NCI-H345 treated with DMSO at 0.1 percent for 48 hours (cell line): ENCODE results near the gene OR8B2.
"Not testable (repeated sequence)": the region's sequence is repeated elsewhere in the genome, so short reads cannot be mapped to it uniquely, and the experiment has no call there.

Experiments
- DNase-seq: peaks from one replicate; lab custom pipeline; 2025; ENCODE audit not compliant: unreplicated experiment; lab: John Stamatoyannopoulos, UW

OR8B2 gene, protein sequence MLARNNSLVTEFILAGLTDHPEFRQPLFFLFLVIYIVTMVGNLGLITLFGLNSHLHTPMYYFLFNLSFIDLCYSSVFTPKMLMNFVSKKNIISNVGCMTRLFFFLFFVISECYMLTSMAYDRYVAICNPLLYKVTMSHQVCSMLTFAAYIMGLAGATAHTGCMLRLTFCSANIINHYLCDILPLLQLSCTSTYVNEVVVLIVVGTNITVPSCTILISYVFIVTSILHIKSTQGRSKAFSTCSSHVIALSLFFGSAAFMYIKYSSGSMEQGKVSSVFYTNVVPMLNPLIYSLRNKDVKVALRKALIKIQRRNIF

DNA sequence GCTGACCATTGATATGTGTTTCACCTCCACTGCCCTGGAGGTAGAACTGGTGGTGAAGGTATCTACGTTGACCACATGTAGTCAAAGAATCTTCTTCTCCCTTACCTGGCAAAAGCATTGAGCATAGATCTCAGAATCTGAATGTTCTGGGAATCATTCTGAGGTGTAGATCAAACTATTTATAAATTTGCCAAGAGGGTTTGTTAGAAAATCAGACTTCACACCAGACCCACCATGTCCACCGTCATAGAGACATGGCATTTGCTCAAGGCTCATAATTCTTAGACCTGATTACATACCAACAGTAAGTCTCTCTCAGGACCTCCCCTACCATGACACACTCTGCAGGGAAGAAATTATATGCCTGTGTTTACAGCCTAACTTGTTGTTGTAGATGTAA lies at the start of gene OR8B2:
OR8B2 (minus strand) TSS at position 101 of the 400 bp plus-strand sequence. CDS start 1,156 bp downstream, outside the sequence.
- DNase-seq, result no peak

DNA sequence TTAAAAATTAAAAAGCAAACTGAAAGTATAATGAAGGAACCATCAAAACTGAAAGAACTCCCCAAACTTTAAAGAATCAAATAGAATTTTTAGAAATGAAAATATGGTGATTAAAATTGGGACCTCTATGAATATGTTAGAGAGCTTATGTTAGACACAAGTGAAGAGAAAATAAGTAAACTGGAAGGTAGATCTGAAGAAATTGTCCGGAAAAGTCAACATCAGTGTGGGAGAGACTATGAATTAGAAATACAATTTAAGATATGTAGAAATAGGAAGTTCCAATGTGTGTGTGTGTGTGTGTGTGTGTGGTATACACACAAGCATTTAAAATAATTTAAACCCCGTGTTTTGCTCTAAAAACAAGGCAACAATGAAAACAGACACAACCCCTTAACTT lies 45.3 kb upstream of the OR8B2 start:
- no peak for DNase-seq

DNA sequence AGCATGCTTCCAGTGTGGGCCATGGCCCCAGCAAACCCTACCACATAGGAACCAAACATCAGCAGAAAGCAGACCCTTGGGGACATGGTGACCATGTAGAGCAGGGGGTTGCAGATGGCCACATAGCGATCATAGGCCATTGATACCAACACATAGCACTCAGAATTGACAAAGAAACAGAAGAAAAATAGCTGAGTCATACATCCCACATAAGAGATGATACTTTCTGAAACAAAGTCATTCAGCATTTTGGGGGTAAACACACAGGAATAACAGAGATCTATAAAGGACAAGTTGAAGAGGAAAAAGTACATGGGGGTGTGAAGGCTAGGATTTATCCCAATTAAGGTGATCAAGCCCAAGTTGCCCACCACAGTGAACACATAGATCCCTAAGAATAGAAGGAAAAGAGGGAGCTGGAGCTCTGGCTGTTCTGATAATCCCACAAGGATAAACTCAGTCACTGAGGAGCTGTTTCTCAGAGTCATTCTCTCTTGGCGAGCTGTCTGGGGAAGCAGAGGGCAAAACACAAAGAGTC lies 40.2 kb upstream of the OR8B2 start, which contains the start of gene OR8B4:
OR8B4 (minus strand) TSS at position 488 of the 538 bp plus-strand sequence; CDS start at position 488, 0 bp downstream.
- no peak for DNase-seq

DNA sequence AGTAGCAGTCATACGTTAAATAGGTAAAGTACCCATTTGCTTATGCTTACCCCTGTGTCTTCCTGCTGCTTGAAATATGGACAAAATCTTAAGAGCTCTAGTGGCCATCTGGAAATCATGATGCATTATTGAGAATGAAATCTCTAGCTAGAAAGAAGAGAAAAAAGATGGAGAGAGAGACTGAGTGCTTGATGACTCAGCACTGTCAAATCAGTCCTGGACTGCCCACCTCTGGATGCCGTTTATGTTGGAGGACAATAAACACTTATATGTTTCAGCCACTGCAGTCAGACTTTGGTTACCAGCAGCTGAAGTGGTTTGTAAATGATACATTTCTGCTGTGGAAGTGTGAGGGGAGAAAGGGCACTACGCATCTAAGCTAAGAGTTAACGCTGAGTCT lies 36.7 kb upstream of the OR8B2 start:
- no peak for DNase-seq

DNA sequence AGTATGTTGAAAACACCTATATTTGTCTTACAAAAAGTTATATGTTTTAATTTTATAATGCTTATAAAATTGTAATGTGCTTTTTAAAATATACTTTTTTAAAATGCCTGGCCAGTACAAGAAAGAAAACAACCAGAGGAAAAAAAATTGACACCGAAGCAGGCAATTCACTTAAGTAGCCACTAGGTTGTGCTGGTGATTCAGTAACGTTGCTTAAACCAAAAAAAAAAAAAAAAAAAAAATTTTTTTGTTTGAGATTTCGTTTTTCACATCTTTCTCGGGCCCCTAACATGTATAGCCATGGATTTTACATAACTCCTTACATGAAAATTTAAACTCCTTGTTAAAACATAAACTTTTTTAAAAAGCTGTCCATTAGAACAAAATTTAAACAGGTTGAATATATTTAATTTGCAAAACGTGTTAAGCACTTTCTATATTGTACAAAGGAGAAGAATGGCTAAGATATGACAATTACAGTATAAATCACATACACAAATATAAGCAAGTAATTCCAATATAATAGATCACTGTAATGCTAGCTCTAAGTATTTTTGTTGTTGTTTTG lies 31.1 kb upstream of the OR8B2 start:
- no peak for DNase-seq

DNA sequence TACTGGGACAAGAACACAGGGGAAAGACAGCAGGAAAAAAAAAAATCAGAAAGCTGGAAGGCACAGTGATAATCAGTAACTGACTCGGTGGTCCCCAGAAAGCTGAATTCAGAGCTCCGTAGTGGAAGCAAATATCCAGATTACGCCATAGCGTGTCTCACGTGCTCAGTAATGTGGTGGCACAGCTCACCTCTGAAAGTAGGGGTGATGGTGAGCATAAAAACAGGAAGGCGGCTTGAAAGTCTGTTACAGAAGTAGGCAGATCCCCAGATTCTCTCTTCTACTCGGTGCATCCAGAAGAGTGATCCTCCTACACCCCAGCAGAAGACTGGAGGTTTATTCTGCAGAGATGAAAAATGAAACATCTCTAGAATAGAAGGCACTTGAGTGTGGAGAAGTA lies 25.6 kb upstream of the OR8B2 start:
- no peak for DNase-seq

DNA sequence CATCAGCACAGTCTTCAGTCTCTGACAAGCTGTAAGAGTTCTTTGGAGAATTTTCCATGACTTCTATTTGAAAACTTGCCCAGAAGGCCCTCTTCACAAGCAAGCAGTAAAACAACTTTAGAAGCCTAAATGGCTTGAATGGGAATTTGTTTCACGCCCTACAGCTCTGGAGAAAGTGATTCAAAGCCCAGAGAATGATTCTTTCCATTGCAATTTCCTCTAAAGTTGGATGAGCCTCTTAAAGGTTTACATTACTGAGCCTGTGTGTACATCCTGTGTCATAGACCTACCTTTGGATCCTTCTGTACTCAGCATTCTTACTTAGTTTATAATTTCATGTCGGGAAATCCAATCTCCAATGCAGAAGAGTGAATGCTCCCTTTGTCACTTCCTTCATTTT lies 21.3 kb upstream of the OR8B2 start:
- DNase-seq, result no peak

DNA sequence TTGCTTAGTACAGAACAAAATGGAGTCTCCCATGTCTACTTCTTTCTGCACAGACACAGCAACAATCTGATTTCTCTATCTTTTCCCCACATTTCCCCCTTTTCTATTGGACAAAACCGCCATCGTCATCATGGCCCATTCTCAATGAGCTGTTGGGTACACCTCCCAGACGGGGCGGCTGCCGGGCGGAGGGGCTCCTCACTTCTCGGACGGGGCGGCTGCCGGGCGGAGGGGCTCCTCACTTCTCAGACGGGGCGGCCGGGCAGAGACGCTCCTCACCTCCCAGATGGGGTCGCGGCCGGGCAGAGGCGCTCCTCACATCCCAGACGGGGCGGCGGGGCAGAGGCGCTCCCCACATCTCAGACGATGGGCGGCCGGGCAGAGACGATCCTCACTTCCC lies 18.9 kb upstream of the OR8B2 start:
- not testable (repeated sequence) for DNase-seq

DNA sequence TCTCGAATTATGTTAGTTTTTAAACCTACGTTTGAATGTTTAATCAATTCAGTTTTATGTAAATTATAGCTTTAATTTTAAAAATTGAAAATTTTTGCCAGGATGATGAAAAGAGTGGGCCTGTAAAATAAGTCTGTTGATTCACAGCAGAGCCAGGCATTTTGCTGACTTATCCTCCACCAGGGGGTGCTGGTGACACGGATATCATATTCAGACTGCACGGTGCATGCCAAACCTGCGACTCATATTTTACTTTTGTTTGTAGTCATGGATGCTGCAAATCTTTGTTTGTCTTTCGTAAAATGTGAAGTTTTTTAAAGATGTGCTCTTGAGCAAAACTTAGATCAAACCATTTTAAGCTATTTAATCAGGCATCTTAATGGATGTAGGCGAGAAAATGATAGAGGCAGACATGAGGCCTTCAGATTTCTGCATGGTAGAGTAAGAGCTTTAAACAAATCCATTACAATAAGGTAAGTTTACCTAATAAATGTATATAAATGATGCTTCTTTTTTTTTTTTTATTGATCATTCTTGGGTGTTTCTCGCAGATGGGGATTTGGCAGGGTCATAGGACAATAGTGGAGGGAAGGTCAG lies 18.1 kb upstream of the OR8B2 start:
- peak; percentile 8 for DNase-seq

DNA sequence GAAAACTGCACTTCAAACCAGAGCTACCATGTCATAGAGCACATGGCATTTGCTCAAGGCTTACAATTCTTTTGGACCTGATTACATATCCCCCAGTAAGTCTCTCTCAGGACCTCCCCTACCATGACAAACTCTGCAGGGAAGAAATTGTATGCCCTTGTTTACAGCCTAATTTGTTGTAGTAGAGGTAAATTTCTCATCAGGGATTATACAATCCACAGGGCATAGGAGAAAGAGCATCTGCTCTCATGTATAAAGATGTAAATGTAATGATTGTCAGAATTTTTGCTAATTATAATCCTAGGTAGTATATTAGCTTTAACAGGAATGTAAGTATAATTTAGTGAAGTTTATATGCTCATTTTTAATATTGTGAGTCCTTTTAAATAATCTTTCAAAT lies 14.6 kb upstream of the OR8B2 start, which contains the start of gene OR8B3:
OR8B3 (minus strand) TSS at position 101 of the 400 bp plus-strand sequence. CDS start 1,673 bp downstream, outside the sequence.
- no peak for DNase-seq

DNA sequence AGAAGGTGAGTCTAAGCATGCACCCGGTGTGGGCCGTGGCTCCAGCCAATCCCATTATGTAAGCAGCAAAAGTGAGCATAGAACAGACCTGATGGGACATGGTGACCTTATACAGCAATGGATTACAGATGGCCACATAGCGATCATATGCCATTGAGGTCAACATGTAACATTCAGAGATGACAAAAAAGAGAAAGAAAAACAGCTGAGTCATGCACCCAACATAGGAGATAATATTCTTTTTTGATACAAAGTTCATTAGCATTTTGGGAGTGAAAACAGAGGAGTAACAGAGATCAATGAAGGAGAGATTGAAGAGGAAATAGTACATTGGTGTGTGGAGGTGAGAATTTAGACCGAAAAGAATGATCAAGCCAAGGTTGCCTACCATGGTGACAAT lies 12.5 kb upstream of the OR8B2 start:
- DNase-seq, result not testable (repeated sequence)

DNA sequence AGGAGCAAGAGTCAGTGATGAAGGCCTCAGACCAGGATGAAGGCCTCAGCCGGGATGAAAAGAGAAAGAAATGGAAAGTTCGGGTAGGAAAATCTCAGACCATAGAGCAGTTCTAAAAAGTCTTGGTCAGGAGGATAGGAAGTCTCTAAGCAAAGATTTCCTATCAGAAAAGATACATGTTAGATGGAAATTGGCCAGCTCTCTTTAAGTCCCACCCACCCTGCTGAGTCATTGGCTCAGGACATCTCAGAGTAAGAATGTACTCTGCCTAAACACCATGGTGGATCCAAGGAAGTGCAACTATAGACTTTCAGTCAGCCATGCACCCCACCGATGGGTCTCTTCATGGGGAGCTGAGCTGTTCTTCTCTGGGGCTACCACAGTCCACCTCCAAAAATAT lies 10.1 kb upstream of the OR8B2 start:
- no peak for DNase-seq

DNA sequence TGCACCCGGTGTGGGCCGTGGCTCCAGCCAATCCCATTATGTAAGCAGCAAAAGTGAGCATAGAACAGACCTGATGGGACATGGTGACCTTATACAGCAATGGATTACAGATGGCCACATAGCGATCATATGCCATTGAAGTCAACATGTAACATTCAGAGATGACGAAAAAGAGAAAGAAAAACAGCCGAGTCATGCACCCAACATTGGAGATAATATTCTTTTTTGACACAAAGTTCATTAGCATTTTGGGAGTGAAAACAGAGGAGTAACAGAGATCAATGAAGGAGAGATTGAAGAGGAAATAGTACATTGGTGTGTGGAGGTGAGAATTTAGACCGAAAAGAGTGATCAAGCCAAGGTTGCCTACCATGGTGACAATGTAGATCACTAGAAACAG lies 1.4 kb downstream of the OR8B2 start:
- not testable (repeated sequence) for DNase-seq

DNA sequence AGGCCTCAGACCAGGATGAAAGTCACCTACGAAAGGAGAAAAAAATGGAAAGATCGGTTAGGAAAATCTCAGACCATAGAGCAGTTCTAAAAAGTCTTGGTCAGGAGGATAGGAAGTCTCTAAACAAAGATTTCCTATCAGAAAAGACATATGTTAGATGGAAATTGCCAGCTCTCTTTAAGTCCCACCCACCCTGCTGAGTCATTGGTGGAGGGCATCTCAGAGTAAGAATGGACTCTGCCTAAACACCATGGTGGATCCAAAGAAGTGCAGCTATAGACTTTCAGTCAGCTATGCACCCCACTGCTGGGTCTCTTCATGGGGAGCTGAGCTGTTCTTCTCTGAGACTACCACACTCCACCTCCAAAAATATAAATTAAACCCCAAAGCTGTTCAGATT lies 3.7 kb downstream of the OR8B2 start:
- DNase-seq, result no peak

DNA sequence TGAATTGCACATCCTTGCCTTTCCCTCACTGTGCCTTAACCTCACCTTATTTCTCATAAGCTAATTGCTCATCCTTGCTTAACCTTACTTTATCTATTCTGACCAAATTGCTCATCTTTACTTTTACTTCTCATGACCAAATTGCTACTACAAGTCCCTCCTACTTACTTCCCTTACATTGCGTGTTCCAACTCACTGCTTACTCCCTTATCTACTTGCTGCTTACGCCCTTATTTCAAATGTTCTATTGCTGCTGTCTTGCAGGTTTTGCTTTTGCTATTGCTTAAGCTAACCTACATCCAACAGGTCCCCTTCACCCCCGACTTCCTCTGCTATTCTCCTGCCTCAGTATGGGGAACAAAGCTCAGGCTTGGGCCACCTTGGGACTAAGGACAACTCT lies 8.0 kb downstream of the OR8B2 start:
- no peak for DNase-seq

DNA sequence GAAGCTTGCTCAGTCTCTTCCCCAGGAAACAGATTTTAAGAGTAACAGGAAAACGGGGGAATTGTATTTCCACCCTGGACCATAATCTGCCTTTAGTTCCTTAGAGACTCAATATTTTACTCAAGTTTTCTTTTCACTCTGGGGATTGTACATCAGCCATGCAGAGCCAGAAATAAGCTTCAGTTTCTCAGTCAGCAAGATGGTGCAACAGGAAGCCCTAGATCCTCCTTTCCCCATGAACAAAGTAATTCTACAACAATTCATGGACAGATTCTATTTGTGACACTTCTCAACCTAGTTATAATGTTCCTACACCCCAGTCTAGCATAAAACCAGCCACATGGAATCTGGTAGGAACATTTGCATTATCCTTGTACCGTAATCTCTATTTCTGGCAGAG lies 24.7 kb downstream of the OR8B2 start:
- no peak for DNase-seq

DNA sequence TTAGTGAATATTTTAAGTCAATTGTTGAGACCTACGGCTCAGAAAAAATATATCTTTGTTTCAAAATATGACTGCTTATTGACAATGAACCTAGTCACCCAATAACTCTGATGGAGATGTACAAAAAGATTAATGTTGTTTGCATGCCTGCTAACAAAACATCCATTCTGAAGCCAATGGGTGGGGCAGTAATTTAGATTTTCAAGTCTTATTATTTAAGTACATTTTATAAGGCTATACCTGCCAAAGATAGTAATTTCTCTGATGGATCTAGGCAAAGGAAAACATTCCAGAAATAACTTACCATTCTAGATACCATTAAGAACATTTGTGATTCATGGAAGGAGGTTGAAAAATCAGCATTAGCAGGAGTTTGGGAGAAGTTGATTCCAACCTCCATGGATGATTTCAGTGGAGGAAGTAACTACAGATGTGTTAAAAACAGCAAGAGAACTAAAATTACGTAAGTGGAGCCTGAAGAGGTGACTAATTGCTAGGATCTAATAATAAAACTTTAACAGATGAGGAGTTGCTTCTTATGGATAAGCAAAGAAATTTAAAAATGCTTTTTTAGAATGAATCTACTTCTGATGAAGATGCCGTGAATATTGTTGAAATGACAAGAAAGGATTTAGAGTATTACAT lies 37.9 kb downstream of the OR8B2 start:
- DNase-seq, result no peak

DNA sequence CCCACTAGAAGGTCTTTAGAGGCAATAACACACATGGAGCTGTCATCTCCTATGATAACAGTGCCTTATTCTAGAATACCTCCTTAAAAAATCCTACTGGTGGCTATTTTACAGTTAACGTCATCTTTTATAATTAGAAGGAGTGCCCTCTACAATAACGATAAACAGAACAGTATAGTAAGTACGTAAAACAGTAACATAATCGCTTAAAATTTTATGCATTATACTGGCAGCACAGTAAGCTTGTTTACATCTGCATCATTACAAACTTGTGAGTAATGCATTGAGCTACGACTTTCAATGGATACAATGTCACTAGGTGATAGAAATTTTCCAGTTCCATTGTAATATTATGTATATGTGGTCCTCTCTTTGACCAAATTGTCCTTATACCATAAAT lies 40.0 kb downstream of the OR8B2 start:
- DNase-seq, result no peak

DNA sequence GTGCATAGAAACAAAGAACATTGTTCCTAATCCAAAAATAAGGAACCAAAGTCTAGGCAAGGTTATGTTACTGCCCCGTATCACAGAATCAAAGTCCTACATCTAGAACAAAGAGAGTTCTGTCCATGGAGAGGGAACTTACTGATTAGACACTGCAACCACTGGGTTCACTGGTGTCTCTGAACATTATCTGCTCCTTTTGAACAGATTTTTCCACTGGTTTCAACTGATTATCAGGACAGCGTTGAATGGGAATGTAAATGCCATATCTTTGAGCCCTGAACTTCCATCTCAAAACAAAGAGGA lies 44.2 kb downstream of the OR8B2 start:
- DNase-seq, result no peak

DNA sequence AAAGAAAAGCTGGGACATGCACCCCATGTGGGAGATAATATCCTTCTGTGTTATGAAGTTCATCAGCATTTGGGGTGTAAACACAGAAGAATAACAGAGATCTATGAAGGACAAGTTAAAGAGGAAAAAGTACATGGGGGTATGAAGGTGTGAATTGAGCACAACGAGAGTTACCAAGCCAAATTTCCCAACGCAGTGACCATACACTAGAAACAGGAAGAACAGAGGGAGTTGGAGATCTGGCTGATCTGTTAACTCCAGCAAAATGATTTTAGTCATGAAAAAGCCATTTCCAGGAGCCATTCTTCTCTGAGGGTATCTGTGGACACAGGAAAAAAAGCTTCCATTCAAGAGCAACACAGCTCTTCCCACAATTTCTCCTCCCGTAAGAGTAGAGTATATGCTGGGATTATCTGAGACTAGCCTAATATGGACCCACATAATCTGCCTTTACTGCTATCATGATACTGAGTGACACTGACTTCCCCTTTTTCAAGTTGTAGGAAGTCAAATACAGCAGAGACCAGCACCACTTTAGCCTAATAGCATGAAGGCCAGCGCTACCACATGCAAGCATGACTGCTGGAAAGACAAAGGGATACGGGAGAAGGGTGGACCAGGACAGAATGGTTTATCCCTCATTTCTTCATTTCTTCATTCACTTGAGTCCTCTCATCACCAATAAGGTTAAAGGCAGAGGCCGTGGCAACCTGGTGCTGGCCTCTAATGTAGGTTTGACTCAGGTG lies 44.7 kb downstream of the OR8B2 start:
- DNase-seq, result no peak
